ENCODE results near the gene FCRL3.
"Not testable (repeated sequence)": the region's sequence is repeated elsewhere in the genome, so short reads cannot be mapped to it uniquely, and the experiment has no call there.

The FCRL3 gene, protein sequence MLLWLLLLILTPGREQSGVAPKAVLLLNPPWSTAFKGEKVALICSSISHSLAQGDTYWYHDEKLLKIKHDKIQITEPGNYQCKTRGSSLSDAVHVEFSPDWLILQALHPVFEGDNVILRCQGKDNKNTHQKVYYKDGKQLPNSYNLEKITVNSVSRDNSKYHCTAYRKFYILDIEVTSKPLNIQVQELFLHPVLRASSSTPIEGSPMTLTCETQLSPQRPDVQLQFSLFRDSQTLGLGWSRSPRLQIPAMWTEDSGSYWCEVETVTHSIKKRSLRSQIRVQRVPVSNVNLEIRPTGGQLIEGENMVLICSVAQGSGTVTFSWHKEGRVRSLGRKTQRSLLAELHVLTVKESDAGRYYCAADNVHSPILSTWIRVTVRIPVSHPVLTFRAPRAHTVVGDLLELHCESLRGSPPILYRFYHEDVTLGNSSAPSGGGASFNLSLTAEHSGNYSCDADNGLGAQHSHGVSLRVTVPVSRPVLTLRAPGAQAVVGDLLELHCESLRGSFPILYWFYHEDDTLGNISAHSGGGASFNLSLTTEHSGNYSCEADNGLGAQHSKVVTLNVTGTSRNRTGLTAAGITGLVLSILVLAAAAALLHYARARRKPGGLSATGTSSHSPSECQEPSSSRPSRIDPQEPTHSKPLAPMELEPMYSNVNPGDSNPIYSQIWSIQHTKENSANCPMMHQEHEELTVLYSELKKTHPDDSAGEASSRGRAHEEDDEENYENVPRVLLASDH

DNA sequence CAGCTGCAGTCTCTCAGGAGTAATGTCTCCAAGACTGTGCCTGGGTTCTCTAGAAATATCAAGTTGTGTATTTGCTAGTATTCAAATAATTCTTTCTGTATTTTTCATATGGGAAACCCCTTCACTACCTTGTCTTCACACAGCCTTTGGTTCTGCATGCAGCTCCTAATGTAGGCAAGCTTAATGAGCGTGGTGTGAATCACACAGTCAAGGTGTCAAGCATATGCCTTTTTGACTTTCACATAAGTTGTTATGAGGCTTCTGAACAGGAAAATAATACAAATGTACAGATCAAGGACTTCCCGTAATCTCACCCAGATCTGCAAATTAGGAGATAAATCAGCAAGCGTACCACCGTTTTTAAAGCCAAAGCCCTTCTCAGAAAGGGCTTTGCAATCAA, at the start of gene FCRL3:
FCRL3 (minus strand) TSS at position 38 of the 400 bp plus-strand sequence. CDS start 280 bp downstream, outside the sequence.
- no peak for DNase-seq (ENCODE audit: low read depth in 2 of 2)

DNA sequence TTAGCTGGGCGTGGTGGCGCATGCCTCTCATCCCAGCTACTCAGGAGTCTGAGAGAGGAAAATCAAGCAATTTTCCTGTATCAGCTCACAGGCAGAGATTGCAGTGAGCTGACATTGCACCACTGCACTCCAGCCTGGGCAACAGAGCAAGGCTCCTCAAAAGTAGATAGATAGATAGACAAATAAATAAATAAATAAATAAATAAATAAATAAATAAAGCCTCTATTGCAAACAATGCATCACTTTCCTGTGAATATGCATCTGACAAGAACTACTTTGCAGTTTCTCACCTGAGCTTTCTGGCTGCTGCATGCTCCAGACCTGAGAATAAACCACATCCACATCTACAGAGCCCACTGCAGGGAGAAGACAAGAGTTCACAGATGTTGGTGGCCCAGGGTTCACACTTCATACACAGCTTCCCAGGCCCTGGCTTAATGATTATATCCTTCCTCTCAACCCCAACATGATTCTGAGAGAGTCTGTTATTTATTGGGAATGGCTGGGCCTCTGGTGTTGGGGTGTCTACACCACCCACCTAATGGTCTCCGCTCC, 47.8 kb upstream of the FCRL3 start:
- no peak for DNase-seq (ENCODE audit: low read depth in 2 of 2)

DNA sequence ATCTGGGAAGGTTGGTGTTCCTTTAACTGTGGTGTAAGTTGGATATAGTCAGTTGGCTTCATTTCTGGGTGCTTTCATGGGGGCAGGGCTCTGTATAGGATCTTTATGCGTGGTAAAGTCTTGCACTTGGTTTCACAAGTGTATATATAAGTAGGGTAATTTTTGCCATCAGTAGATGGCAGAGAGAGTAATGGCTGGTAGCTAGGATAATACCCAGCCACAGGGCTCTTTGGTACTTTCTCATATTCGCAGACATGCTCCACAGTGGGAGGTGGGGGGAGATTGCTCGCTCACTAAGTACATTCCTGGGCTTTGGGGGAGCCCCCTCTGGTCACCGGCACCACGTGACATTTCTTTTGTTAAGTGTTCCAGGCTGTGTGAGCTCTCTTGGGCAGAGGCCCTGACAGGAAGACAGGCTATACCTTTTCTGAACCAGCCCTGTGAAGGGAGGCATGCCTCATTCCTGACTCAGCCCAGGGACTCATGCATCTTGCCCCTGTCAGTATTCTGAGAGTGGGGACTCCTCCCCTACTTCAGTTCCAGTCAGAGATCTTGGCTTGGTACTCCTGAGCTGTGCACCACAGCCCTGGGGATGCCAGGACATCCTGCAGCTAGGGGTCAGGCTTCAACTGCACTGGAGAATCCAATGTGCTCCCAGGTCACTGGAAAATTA, 38.8 kb upstream of the FCRL3 start:
- no peak for DNase-seq (ENCODE audit: low read depth in 2 of 2)

DNA sequence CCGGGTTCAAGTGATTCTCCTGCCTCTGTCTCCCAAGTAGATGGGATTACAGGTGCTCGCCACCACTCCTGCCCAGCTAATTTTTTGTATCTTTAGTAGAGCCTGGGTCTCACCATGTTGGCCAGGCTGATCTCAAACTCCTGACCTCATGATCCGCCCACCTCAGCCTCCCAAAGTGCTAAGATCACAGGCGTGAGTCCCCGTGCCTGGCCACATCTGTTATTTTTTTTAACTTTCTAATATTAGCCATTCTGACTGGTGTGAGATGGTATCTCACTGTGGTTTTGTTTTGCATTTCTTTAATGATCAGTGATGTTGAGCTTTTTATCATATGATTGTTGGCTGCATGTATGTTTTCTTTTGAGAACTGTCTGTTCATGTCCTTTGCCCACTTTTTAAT, 35.4 kb upstream of the FCRL3 start:
- not testable (repeated sequence) for DNase-seq (ENCODE audit: low read depth in 2 of 2)

DNA sequence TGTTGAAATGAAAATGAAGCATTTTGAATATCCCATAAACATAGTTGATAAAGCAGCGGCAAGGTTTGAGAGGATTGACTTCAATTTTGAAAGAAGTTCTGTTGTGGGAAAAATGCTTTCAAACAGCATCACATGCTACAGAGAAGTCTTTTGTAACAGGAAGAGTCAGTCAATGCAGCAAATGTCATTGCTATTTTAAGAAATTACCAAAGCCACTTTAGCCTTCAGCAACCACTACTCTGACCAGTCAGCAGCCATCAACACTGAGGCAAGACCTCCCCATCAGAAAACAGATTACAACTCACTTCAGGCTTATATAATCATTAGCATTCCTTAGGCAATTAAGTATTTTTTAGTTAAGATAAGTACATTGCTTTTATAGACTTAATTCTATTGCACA, 33.8 kb upstream of the FCRL3 start:
- no peak for DNase-seq (ENCODE audit: low read depth in 2 of 2)

DNA sequence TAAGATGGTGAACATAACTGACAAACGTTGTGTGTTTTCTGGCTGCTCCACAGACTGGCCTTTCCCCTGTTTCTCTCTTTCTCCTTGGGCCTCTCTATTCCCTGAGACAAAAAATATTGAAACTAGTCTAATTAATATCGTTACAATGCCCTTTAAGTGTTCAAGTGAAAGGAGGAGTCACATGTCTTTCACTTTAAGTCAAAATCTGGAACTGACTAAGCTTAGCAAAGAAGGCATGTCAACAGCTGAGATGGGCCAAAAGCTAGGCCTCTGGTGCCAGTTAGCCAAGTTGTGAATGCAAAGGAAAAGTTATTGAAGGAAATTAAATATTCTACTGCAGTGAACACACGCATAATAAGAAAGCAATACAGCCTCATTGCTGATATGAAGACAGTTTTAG, 32.2 kb upstream of the FCRL3 start:
- no peak for DNase-seq (ENCODE audit: low read depth in 2 of 2)

DNA sequence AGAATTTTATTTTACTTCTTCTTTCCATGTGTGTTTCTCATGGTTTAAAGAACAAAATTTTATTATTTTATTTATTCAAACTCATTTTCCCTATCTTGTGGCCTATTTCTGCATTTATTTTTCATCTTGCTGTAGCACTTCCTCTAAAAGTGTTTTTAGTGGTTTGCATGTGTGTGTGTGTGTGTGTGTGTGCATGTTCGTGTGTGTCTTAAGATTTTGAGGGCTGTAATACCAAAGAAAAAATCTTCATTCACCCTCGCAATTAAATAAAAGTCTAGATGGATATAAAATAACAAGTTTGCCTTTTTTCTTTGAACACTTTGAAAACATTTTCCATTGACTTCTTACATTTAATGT, 24.6 kb upstream of the FCRL3 start:
- DNase-seq (ENCODE audit: low read depth in 2 of 2): no peak

DNA sequence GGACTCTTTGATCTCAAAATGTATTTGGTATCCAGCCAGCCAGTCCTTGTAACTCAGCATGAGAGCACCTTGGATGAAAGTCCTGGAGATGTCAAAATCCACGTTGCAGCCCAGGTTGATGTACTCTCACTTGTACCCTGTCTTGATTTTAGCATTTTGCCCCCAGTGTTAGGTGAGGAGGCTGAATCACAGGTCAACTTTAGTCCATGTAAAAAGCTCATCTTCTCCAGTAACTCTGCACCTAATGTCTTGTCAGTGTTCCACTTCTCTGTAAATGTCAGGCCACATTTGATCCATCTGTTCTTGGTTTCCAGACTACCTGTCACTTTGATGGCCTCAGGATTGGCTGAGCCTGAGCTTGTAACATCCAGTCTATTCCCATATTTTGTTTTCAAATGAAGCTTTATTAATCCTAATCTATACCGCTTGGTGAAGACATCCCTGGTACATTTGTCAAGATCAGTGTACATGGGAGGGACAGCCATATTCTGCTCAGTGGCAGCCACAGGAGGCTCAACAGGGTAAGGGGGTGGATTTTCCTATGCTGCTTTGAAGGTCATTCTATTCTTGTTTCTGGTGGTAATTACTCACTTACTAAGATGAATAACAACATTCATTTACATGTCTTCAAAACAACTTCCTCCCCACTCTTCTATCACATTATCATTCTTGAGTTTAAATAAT, 24.1 kb upstream of the FCRL3 start:
- no peak for DNase-seq (ENCODE audit: low read depth in 2 of 2)

DNA sequence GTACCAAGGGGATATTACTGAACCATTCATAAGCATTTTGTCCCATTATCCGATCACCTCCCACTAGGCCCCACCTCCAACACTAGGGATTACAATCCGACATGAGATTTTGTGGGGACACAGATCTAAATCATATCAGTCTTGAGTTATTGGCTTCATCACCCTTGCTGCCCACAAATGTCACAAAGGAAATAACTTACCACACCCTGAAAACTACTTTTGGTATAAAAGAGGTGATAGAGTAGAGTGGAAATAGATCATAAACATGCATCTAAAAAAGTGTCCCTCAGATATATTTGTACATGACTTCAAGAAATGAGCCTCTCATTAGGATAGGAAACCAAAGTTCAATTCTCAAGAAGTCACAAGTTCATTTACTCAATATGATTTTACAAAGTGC, 22.6 kb upstream of the FCRL3 start:
- no peak for DNase-seq (ENCODE audit: low read depth in 2 of 2)

DNA sequence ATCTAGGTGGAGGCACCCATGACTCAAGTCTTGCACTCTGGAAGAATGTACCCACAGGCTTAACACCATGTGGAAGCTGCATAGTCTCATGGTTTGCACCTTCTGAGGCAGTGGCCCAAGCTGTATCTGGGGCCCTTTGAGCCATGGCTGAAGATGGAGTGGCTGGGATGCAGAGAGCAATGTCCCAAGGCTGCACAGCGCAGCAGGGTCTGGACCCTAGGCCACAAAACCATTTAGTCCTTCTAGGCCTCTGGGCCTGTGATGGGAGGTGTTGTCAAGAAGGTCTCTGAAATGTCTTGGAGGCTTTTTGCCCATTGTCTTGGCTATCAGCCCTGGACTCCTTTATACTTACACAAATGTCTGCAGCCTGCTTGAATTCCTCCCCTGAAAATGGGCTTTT, 21.4 kb upstream of the FCRL3 start:
- no peak for DNase-seq (ENCODE audit: low read depth in 2 of 2)

DNA sequence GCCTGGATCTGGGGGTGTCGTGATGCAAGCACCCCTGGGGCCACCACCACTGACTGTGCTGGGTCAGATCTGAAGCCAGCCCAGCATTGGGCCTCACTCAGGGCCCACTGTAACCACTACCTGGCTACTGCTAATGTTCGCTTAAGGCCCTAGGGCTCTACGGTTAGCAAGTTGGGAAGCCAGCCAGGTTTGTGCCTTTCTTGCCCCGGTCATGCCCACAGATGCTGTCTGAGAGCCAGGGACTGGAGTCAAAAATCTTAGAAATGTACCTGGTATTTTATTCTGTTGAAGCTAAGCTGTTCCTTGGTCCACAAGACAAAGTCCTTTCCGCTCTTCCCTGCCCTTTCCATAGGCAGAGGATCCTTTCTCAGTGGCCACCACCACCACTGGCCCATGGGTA, 15.2 kb upstream of the FCRL3 start:
- DNase-seq (ENCODE audit: low read depth in 2 of 2): no peak

DNA sequence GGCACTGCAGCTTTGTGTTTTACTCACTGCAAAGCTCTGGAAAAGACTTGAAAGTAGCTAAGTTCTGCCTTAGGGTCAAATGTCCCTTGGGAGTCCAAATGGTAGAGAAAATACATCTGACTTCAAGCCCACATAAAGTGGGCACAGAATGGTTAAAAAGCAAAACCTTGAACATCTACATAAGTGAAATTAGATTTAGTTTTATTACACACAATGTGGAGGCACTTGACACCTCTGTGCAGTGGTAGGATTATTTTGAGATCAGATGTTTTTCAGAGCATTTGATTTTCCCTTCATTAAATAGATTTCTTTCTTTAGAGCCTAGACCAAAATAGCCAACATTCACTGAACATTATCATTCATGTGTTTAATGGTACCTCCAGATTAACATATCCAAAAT, 11.2 kb upstream of the FCRL3 start:
- no peak for DNase-seq (ENCODE audit: low read depth in 2 of 2)

DNA sequence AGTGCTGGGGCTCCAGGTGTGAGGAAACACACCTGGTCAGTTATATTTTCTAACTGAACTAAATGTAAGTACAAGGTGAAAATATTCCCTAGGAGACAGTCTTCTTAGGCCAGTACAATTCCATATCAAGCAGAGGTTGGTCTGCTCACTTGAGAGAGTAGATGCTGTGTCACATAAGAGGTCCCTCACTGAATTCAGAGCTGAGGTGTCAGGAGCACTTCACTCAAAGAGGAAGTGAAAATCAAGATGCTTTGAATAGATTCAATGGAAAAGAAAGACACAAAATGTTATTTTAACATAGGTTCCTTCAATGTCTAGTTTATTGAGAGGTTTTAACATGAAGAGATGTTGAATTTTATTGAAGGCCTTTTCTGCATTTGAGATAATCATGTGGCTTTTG, 4.3 kb upstream of the FCRL3 start:
- DNase-seq (ENCODE audit: low read depth in 2 of 2): no peak

DNA sequence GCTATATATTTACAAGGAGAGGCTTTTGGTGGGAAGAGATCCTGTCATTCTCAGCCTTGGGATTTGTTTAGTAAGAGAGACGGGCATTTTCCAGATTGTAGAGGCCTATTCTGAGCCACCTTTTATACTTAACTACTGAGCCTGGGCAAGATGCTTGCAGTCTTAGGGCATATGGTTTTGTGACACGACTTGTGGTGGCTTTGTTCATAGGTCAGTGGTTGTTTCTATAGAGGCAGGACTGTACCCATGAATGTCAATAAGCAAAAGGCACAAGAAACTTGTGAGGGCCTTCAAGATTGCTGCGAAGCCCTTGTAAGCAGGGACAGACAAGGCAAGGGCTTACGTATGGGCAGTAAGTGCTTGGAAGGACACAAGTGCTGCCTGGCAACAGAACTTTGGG, 3.4 kb upstream of the FCRL3 start:
- DNase-seq (ENCODE audit: low read depth in 2 of 2): no peak

DNA sequence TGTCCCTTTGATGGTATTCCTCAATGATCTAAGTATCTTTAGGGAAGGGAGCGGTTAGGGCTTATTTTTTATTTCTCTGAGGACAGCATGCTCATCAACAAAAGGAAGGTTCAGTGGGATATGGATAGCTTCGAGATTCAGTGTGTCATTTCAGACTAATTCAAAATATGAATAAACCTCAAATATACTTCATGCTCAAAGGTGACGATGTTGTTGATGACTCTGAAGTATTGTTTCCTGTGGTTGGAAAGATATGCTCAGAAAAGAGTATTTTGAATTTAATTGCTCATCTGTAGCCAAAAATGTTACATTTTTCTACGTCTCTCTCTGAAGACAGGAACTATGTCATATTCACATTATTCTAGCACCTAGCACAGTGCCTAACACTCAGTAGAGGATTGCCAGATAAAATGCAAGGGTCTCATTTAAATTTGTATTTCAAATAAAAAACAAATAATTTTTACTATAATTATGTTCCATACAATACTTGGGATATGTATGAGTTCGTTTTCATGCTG, 1.8 kb upstream of the FCRL3 start:
- DNase-seq (ENCODE audit: low read depth in 2 of 2): no peak

DNA sequence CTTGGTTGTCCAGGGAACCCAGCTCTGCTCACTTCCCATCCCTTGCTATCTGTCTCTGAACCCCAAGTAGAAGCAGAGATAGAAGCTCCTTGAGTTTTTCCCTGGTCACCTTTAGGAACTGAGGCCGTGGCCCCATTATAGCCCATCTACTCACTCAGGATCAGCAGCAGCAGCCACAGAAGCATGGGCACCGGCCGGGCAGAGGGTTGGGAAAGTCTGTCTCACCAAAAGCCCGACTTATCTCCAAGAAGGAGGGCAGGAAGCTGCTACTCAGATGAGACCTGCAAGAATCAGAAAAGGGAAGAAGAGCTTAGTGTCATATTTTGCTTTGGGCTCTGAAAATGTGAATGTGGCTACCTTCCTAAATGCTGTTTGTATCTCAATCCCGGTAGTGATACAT, 264 bp downstream of the FCRL3 start:
- DNase-seq (ENCODE audit: low read depth in 2 of 2): no peak

DNA sequence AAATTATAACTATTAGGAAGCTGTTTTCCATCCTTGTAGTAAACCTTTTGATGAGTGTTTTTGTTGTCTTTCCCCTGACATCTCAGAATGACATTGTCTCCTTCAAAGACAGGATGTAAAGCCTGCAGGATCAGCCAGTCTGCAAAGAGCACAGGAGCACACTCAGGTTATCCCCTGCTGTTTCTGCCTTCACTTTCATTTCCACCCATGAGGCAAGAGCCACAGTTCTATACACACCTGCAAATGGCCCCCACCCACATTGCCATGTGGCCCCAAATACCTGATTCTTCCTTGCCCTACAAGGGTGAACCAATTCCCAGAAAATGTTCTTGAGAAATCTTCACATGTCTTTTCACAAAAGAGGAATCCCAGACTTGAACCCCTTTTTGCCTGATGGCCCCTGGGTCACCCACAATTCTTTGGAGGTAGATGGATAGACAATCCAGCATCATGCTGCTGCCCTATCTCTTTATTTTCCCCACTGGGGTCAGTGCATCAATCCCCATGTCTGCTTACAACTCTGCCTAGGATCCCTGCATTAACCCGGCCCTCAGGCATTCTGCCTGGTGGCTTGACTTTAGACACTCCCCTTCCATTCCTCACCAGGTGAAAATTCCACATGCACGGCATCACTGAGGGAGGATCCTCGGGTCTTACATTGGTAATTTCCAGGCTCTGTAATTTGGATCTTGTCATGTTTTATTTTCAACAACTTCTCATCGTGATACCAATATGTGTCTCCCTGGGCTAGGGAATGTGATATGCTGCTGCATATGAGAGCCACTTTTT, 2.6 kb downstream of the FCRL3 start:
- no peak for DNase-seq (ENCODE audit: low read depth in 2 of 2)

DNA sequence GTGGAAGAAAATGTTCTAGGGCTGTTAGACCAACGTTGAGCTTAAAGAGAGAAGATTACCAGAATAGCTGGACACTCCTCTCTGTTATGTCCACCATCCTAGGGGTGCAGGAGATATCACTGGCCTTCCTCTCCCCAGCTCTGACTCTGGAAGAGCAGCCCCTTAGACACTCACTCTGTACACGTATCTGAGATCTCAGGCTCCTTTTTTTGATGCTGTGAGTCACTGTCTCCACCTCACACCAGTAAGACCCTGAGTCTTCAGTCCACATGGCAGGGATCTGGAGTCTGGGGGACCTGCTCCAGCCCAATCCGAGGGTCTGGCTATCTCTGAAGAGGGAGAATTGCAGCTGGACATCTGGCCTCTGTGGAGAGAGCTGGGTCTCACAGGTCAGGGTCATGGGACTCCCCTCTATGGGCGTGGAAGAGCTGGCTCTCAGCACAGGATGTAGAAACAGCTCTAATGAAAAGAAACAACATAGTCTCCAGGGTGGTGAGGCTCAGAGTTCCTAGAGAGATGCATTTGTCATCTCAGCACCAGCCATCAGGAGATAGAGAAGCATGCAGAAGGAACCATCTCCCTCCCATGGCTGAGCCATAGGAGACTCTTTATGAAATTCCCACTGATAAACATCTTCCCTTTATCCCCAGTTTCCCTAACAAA, 3.5 kb downstream of the FCRL3 start:
- DNase-seq (ENCODE audit: low read depth in 2 of 2): no peak

DNA sequence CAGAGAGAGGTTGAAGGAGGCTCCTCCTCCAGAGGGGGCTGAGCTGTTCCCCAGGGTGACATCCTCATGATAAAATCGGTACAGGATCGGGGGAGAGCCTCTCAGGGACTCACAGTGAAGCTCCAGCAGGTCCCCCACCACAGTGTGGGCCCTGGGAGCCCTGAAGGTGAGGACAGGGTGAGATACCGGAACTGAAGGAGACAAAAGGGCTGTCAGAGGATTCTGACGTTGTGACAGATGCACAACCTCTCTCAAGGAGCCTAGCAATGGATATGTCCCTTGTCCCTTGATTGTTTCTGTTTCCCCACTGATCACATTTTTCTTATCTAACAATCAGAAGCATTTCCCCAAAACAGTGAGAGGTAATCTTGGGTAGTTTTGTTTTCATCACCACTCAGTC, 5.2 kb downstream of the FCRL3 start:
- no peak for DNase-seq (ENCODE audit: low read depth in 2 of 2)

DNA sequence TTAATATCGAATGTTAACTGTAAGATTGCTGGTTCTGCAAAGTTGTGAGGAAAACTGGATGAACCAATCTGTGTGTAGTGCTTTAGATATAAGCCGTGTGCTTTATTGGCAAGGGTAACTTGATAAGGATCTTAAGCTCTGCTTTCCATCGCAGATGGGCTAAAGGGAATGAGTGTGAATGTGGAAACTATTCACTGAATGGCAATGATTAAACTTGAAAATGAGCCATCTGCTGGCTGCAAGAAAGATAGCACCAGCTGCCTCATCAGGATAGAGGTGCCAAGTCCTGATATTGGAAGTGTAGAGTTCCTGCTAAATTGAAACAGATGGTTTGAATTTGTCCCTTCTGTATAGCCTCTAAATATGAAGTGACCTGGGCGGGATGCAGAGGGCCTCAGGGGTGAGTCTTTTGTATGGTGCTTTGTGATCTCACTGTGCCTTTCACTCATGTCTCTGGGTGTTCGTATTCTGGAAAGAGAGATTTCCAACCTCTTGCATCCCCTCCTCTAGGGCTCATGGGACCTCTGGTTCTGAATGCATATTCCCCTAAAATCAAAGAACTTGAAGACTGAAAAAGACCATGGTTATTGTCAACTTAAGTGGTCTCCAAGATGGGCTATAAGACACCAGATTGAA, 9.2 kb downstream of the FCRL3 start:
- no peak for DNase-seq (ENCODE audit: low read depth in 2 of 2)
